ENCODE results near the gene P2RY8.

GRCh38 chrX:1526565-1526964 is 10.4 kb downstream of the P2RY8 start:
- no peak for TF ChIP-seq CTCF (conservative IDR thresholded peaks at IDR 0.05; ENCODE audit: low read depth, low read length)
- no peak for TF ChIP-seq CEBPB (IDR thresholded peaks at IDR 0.05; ENCODE audit: low read depth, low read length)
- no peak for TF ChIP-seq POLR2A (IDR thresholded peaks at IDR 0.05; ENCODE audit: low read depth, low read length)
- no peak for TF ChIP-seq USF2 (IDR thresholded peaks at IDR 0.05; ENCODE audit: low read depth, low read length)
- no peak for TF ChIP-seq MAZ (IDR thresholded peaks at IDR 0.05; ENCODE audit: borderline replicate concordance, low read depth, low read length)
- TF ChIP-seq SMC3 (IDR thresholded peaks at IDR 0.05; ENCODE audit: low read depth, low read length), result no peak
- TF ChIP-seq MAFK (IDR thresholded peaks at IDR 0.05; ENCODE audit: low read depth, low read length), result no peak
- TF ChIP-seq BHLHE40 (IDR thresholded peaks at IDR 0.05; ENCODE audit: low read depth, low read length), result no peak
- TF ChIP-seq RFX5 (IDR thresholded peaks at IDR 0.05; ENCODE audit: low read depth, low read length), result no peak
- TF ChIP-seq MXI1 (IDR thresholded peaks at IDR 0.05; ENCODE audit: borderline replicate concordance, low read depth, low read length), result no peak
- TF ChIP-seq FOS (IDR thresholded peaks at IDR 0.05; ENCODE audit: low read depth, low read length), result no peak
- TF ChIP-seq RCOR1 (IDR thresholded peaks at IDR 0.05; ENCODE audit: insufficient replicate concordance, low read length), result no peak
- no peak for TF ChIP-seq RAD21 (IDR thresholded peaks at IDR 0.05; ENCODE audit: low read length)
- TF ChIP-seq NFE2L2 (IDR thresholded peaks at IDR 0.05; ENCODE audit: low read depth, low read length), result no peak
